ENCODE results near the gene F13B.
"Not testable (repeated sequence)": the region's sequence is repeated elsewhere in the genome, so short reads cannot be mapped to it uniquely, and the experiment has no call there.

Gene F13B

GRCh38 chr1:197042676-197043341 is 24.3 kb downstream of the F13B start:
- no peak for DNase-seq

GRCh38 chr1:197041486-197042353 is 25.3 kb downstream of the F13B start:
- no peak for DNase-seq

GRCh38 chr1:197036861-197037260 is 30.2 kb downstream of the F13B start:
- no peak for DNase-seq

- DNase-seq, result not testable (repeated sequence)
Measured at GRCh38 chr1:197034631-197035339, 32.3 kb downstream of the F13B start.

- no peak for DNase-seq
Measured at GRCh38 chr1:197029749-197030148, 37.3 kb downstream of the F13B start.

GRCh38 chr1:197027359-197027758 is 39.7 kb downstream of the F13B start:
- no peak for DNase-seq

GRCh38 chr1:197024460-197024859 is 42.6 kb downstream of the F13B start:
- DNase-seq, result no peak

- no peak for DNase-seq
Measured at GRCh38 chr1:197021716-197022115, 45.3 kb downstream of the F13B start.

- DNase-seq, result no peak
Measured at GRCh38 chr1:197017558-197018146, 49.4 kb downstream of the F13B start.

GRCh38 chr1:197016751-197017150 is 50.3 kb downstream of the F13B start:
- DNase-seq, result no peak

GRCh38 chr1:197013234-197013633 is 53.8 kb downstream of the F13B start:
- no peak for DNase-seq

GRCh38 chr1:197011614-197012013 is 55.4 kb downstream of the F13B start:
- no peak for DNase-seq

- no peak for DNase-seq
Measured at GRCh38 chr1:197008861-197009260, 58.2 kb downstream of the F13B start.

GRCh38 chr1:197003132-197003531 is 63.9 kb downstream of the F13B start:
- no peak for DNase-seq

- no peak for DNase-seq
Measured at GRCh38 chr1:197001828-197002227, 65.2 kb downstream of the F13B start.

- no peak for DNase-seq
Measured at GRCh38 chr1:196997423-196997822, 69.6 kb downstream of the F13B start.

GRCh38 chr1:196993916-196994315 is 73.1 kb downstream of the F13B start:
- no peak for DNase-seq

GRCh38 chr1:196991919-196992651 is 75.0 kb downstream of the F13B start:
- DNase-seq, result not testable (repeated sequence)
